ENCODE measurements around the gene WWC1. TPM values are rescaled to one million over a fixed set of nuclear protein-coding genes. Genes with fewer than 3 reads are reported as not detected.

WWC1 gene
- total and polyA plus RNA-seq, 10 of the 15 experiments (the other 5 are each of a cell fraction or from before 2014, with no cell fraction given): 0.50 to 7.8 (median 2.5) TPM

DNA sequence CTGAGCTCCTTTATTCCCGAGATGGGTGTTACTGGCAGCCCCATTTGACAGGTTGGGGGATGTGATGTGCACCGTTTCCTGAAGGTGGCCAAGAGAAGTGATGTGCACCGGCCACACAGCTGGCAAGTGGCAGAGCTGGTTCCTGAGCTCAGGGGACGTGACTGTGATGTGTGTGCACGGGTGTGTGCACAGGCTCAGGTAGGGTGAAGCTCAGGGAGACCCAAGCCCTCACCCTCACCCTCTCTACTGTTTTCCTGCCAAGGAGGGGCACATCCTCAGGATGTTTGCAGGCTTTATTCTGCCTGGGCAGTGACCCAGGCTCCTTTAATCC lies 56.6 kb downstream of the WWC1 start:
- Histone ChIP-seq H3K36me3 (ENCODE audit: control insufficient read depth in 2 of 2, insufficient read depth in 2 of 2, low read length in 1 of 2) (no peaks in the 10 kb centered on the region), H3K9ac (ENCODE audit: control insufficient read depth, insufficient read depth, low read length) (no peak overlapping the region), H3K4me3 (no peak overlapping the region), H4K20me1 (ENCODE audit: control insufficient read depth, insufficient read depth) (no peaks in the 10 kb centered on the region), H3K4me1 (ENCODE audit: control insufficient read depth, insufficient read depth, low read length) (peaks cover 5% of the 10 kb centered on the region), H3K27ac (ENCODE audit: control insufficient read depth, insufficient read depth) (no peak overlapping the region), H2AFZ (ENCODE audit: control insufficient read depth, low read depth, low read length) (no peak overlapping the region), H3K79me2 (ENCODE audit: control insufficient read depth, insufficient read depth, low read length) (no peaks in the 10 kb centered on the region), H3K4me2 (ENCODE audit: control insufficient read depth, insufficient read depth) (no peak overlapping the region), H3K27me3 (replicated peaks in 1 of 2; ENCODE audit: control insufficient read depth in 2 of 2, insufficient read depth in 2 of 2, low read length in 1 of 2) (no peaks in the 10 kb centered on the region), H3K9me3 (replicated peaks; ENCODE audit: control insufficient read depth, insufficient read depth, low read length) (no peaks in the 10 kb centered on the region)
- CTCF ChIA-PET: interaction anchor here (0.7 kb wide), 1 partner anchor 242 kb away, joined by 5 read pairs; no protein-coding TSS in a partner anchor
- FAIRE-seq (no peak), ATAC-seq (peak; percentile 28; the same call in 2 of the 3 replicates), DNase-seq (ENCODE audit: low read depth, low spot score) (no peak)
- BruUV-seq (replicated peaks): no TSS peak
- POLR2A ChIA-PET: no interaction called here
- TF ChIP-seq SRF (IDR thresholded peaks at IDR 0.05; ENCODE audit: low read depth in 2 of 2, low read length in 2 of 2) (no peak), IKZF1 (conservative IDR thresholded peaks at IDR 0.05) (no peak), HDAC6 (IDR thresholded peaks at IDR 0.05; ENCODE audit: unreplicated experiment) (no peak), SMARCA5 (IDR thresholded peaks at IDR 0.05) (no peak), CBX5 (IDR thresholded peaks at IDR 0.05; ENCODE audit: low read depth) (no peak), TARDBP (IDR thresholded peaks at IDR 0.05; ENCODE audit: borderline replicate concordance) (no peak), MAX (IDR thresholded peaks at IDR 0.05; ENCODE audit: low read depth, low read length) (no peak), SPI1 (IDR thresholded peaks at IDR 0.05; ENCODE audit: borderline replicate concordance, insufficient read depth, low read depth, low read length) (no peak), NBN (IDR thresholded peaks at IDR 0.05) (no peak), NR2C1 (IDR thresholded peaks at IDR 0.05) (no peak), JUNB (IDR thresholded peaks at IDR 0.05) (no peak), LARP7 (IDR thresholded peaks at IDR 0.05) (no peak), NFIC (IDR thresholded peaks at IDR 0.05; ENCODE audit: low read depth, low read length) (no peak), SREBF2 (IDR thresholded peaks at IDR 0.05; ENCODE audit: low read length) (no peak)
- TF ChIP-seq, protein P1, sequence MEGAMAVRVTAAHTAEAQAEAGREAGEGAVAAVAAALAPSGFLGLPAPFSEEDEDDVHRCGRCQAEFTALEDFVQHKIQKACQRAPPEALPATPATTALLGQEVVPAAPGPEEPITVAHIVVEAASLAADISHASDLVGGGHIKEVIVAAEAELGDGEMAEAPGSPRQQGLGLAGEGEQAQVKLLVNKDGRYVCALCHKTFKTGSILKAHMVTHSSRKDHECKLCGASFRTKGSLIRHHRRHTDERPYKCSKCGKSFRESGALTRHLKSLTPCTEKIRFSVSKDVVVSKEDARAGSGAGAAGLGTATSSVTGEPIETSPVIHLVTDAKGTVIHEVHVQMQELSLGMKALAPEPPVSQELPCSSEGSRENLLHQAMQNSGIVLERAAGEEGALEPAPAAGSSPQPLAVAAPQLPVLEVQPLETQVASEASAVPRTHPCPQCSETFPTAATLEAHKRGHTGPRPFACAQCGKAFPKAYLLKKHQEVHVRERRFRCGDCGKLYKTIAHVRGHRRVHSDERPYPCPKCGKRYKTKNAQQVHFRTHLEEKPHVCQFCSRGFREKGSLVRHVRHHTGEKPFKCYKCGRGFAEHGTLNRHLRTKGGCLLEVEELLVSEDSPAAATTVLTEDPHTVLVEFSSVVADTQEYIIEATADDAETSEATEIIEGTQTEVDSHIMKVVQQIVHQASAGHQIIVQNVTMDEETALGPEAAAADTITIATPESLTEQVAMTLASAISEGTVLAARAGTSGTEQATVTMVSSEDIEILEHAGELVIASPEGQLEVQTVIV (IDR thresholded peaks at IDR 0.05; ENCODE audit: borderline replicate concordance, partially characterized antibody): no peak
- RAD21 ChIA-PET (ENCODE audit: unreplicated experiment): no interaction called here
- in situ Hi-C loops (cut with MboI) (no loop called here), intact Hi-C loops (cut with micrococcal nuclease; ENCODE audit: unreplicated experiment) (no loop called here)
- 54% methylated on average over 5 of the region's 5 CpGs for WGBS (ENCODE audit: insufficient coverage, insufficient replicate concordance, low lambda C conversion rate, missing lambda C conversion rate)
- SMC1A ChIA-PET (ENCODE audit: uncharacterized antibody, unreplicated experiment): interaction anchor here (1.1 kb wide), 1 partner anchor 10 kb away, joined by 3 read pairs; no protein-coding TSS in a partner anchor
